K562 (cell line): ENCODE measurements around the gene STT3A. TPM values are rescaled to one million over a fixed set of nuclear protein-coding genes. Genes with fewer than 3 reads are reported as not detected.

Experiments used
- ATF1 ChIP-seq, 2 experiments: fragments of 450-650 bp in 1 of 2; IDR thresholded peaks; 2 replicates each; pipeline ENCODE4 v1.6.1; 2016; ENCODE audit warnings: missing compliant biosample characterization in 1 of 2, missing genetic modification characterization in 1 of 2
- KLF16 ChIP-seq: IDR thresholded peaks from 2 replicates; pipeline ENCODE4 v1.6.1; 2016; ENCODE audit warnings: antibody characterized with exemption
- MYBL2 ChIP-seq, 2 experiments: fragments of 450-650 bp in 1 of 2; sonication (generic) in 1 of 2; formaldehyde crosslinking in 1 of 2; IDR thresholded peaks; 2 replicates each; pipeline versions ENCODE4 v1.6.1 to v1.8.1; 2017 to 2022; ENCODE audit warnings: borderline replicate concordance in 1 of 2, inconsistent platforms in 1 of 2, low read depth in 1 of 2, mild to moderate bottlenecking in 1 of 2, missing genetic modification reagents in 1 of 2, moderate library complexity in 1 of 2
- NFXL1 ChIP-seq: fragments of 450-650 bp; formaldehyde crosslinking; IDR thresholded peaks from 2 replicates; pipeline ENCODE4 v1.4.0; 2021; ENCODE audit warnings: mild to moderate bottlenecking
- SMAD1 ChIP-seq: fragments of 150-350 bp; IDR thresholded peaks from 2 replicates; pipeline ENCODE4 v1.6.1; 2014; ENCODE audit warnings: low read length, low read depth; ENCODE audit not compliant: partially characterized antibody
- SMAD2 ChIP-seq: fragments of 150-350 bp; IDR thresholded peaks from 2 replicates; pipeline ENCODE4 v1.6.1; 2014; ENCODE audit warnings: low read depth, mild to moderate bottlenecking, low read length
- SMARCA5 ChIP-seq: fragments of 450-650 bp; IDR thresholded peaks from 2 replicates; pipeline ENCODE4 v1.6.1; 2016
- TBL1XR1 ChIP-seq, 2 experiments: IDR thresholded peaks; 2 replicates each; pipeline ENCODE4 v1.6.1; 2012; ENCODE audit warnings: improper control_type of control experiment in 2 of 2, low read length in 2 of 2, mild to moderate bottlenecking in 1 of 2
- WHSC1 ChIP-seq: IDR thresholded peaks from one replicate; pipeline ENCODE4 v1.6.1; 2012; ENCODE audit warnings: low read length, control low read depth, inconsistent platforms
- ZNF134 ChIP-seq: fragments of 250-450 bp; sonication (Bioruptor Pico); conservative IDR thresholded peaks from 2 replicates; pipeline ENCODE4 v1.4.0; 2020
- ZNF445 ChIP-seq: fragments of 250-450 bp; sonication (Bioruptor Pico); IDR thresholded peaks from 2 replicates; pipeline ENCODE4 v1.4.0; 2020; ENCODE audit warnings: low read depth, mild to moderate bottlenecking, moderate library complexity
- polyA plus RNA-seq, 8 experiments: library from polyadenylated mRNA; depleted of rRNA in 4 of 8; stranded (reverse) in 5 of 8; unstranded in 3 of 8; fragments of >200 nt; fragmentation: Nextera tagmentation in 2 of 8; fragmentation: Illumina TruSeq in 1 of 8; extraction: Ambion mirVana in 2 of 8; extraction: Trizol in 1 of 8; gene quantifications; 2 replicates each; pipeline versions ENCODE4 v1.2.1 to v1.2.3, GENCODE V29; 2011 to 2014; ENCODE audit warnings: inconsistent platforms in 1 of 8, missing spikeins in 1 of 8
- total RNA-seq, 7 experiments: library from RNA; depleted of rRNA in 6 of 7; stranded (reverse); fragments of >200 nt in 6 of 7; fragmentation: Illumina TruSeq in 2 of 7; extraction: Trizol in 2 of 7; gene quantifications; 2 replicates each; pipeline versions ENCODE4 v1.2.1 to v1.2.3, GENCODE V29; 2011 to 2021; ENCODE audit warnings: low replicate concordance in 1 of 7
- TF ChIP-seq, protein P1 (sequence below), 2 experiments: fragments of 450-650 bp in 1 of 2; sonication (generic) in 1 of 2; formaldehyde crosslinking in 1 of 2; IDR thresholded peaks; 2 replicates each; pipeline versions ENCODE4 v1.7.1 to v1.9.0; 2016 to 2022; ENCODE audit warnings: inconsistent platforms in 1 of 2, mild to moderate bottlenecking in 1 of 2, missing genetic modification reagents in 1 of 2
- TF ChIP-seq, protein P2 (sequence below): fragments of 250-450 bp; sonication (Bioruptor Pico); IDR thresholded peaks from 2 replicates; pipeline ENCODE4 v1.5.0; 2021; ENCODE audit warnings: mild to moderate bottlenecking, moderate library complexity

Gene STT3A
- total and polyA plus RNA-seq, 9 of the 15 experiments (the other 6 are each of a cell fraction or from before 2014, with no cell fraction given) = 70.7 to 330 (median 192) TPM

DNA sequence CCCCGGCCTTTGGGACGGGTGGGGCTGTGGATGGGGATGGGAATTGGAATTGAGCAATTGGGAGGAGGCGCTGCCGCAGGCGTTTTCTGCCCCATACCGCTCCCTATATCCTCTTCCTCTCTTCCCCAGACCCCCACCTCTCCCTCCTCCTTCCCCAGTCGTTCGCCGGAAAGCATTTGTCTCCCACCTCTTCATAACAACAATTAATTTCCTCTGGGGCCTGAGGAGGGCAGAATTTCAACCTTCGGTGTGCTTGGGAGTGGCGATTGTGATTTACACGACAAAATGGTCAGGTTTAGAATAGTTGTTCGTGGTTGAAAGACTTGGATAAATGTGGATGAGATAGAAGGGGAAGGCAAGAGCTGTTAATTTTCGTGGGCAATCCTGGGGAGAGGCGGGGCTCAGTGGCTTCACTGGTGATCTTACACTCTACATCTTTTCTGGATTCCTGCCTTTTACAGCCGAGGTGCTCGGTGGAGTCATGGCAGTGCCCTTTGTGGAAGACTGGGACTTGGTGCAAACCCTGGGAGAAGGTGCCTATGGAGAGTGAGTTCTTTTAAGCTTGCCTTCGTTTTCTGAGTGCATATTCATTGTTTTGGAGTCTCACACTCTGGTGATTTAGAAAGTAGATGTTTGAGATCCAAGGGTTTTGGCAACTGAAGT lies 33.8 kb downstream of the STT3A start (continued):
- TF ChIP-seq MYBL2 (IDR thresholded peaks at IDR 0.05; ENCODE audit: low read depth) (no peak), MYBL2 (CRISPR knock-in tag; IDR thresholded peaks at IDR 0.05; ENCODE audit: borderline replicate concordance) (no peak), SMARCA5 (0 out of 2 replicates have a peak, but pooled peaks have one; percentile 11), ATF1 (CRISPR knock-in tag; IDR thresholded peaks at IDR 0.05) (no peak), ATF1 (tag; IDR thresholded peaks at IDR 0.05) (no peak), ZNF134 (CRISPR knock-in tag) (no peak), TBL1XR1 (IDR thresholded peaks at IDR 0.05; ENCODE audit: low read length in 2 of 2) (peak in 1 of 2 experiments; percentile 14; a peak in 1 of 4 replicates), SMAD1 (no peak), WHSC1 (no peak), NFXL1 (CRISPR knock-in tag) (no peak), KLF16 (no peak), SMAD2 (no peak), ZNF445 (CRISPR knock-in tag) (no peak)
- TF ChIP-seq, protein P1, sequence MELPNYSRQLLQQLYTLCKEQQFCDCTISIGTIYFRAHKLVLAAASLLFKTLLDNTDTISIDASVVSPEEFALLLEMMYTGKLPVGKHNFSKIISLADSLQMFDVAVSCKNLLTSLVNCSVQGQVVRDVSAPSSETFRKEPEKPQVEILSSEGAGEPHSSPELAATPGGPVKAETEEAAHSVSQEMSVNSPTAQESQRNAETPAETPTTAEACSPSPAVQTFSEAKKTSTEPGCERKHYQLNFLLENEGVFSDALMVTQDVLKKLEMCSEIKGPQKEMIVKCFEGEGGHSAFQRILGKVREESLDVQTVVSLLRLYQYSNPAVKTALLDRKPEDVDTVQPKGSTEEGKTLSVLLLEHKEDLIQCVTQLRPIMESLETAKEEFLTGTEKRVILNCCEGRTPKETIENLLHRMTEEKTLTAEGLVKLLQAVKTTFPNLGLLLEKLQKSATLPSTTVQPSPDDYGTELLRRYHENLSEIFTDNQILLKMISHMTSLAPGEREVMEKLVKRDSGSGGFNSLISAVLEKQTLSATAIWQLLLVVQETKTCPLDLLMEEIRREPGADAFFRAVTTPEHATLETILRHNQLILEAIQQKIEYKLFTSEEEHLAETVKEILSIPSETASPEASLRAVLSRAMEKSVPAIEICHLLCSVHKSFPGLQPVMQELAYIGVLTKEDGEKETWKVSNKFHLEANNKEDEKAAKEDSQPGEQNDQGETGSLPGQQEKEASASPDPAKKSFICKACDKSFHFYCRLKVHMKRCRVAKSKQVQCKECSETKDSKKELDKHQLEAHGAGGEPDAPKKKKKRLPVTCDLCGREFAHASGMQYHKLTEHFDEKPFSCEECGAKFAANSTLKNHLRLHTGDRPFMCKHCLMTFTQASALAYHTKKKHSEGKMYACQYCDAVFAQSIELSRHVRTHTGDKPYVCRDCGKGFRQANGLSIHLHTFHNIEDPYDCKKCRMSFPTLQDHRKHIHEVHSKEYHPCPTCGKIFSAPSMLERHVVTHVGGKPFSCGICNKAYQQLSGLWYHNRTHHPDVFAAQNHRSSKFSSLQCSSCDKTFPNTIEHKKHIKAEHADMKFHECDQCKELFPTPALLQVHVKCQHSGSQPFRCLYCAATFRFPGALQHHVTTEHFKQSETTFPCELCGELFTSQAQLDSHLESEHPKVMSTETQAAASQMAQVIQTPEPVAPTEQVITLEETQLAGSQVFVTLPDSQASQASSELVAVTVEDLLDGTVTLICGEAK (IDR thresholded peaks at IDR 0.05) = peak; percentile 34
- TF ChIP-seq, protein P1 (CRISPR knock-in tag; IDR thresholded peaks at IDR 0.05) = no peak
- TF ChIP-seq, protein P2, sequence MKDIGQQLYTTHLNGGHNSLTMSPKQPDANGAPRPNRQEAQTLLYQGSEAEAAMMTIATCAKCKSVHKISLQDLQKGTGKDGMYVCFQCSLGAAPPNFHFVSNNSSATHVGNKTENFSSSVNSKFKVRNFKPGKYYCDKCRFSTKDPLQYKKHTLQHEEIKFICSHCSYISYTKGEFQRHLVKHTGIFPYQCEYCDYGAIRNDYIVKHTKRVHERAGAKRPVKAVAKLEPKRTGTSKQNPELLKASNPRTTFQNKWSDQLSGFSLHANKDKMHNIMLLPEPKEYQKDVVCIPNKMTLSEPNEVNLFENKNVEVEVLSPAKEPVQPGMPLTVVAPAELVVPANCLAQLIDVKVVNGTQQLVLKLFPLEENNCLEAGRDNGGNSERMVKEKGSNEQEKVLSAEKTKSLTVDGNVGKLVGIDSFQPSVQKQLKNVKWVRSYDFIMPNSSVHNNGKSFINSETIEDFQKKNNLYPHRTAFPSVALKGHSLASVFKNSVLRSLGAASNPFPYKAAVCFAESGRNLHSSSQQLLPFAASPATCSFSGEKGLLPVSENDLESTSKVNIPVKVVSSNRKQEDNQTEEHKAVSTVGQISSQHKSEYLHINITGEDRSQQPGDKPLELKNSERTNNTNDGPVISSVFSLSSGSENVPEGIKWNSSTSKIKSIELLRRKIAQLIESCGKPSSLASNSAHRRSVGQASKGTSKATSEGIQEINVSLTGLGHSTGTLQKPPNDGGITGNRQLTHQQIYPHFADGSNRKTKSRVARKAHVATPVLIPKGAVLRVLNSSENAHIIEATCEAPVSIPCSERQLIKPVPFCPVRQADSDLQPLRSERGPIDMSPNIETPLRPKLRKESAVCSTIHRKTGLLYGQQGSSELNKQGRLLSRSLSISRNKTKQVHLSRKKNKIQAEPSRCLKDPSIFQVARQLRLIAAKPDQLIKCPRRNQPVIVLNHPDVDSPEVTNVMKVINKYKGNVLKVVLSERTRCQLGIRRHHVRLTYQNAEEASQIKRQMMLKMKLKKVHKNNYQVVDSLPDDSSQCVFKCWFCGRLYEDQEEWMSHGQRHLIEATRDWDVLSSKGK = no peak
